Neural cell (in vitro differentiated cells): ENCODE data around the gene MYO9A. TPM values are rescaled to one million over a fixed set of nuclear protein-coding genes. Genes with fewer than 3 reads are reported as not detected.

Experiments
- H2AFZ ChIP-seq: fragments of 200-600, 300-800 bp; sonication (generic), shearing (Covaris generic); 2 replicates; pipeline ENCODE4 v1.6.0; 2014; ENCODE audit warnings: low read depth, mild to moderate bottlenecking, antibody characterized with exemption, low read length, moderate library complexity
- H3F3A ChIP-seq: fragments of 200-600 bp; shearing (Covaris generic); 2 replicates; pipeline ENCODE4 v1.6.1; 2016; ENCODE audit warnings: mild to moderate bottlenecking, moderate library complexity, mixed read lengths, antibody characterized with exemption, low read length; ENCODE audit not compliant: insufficient read depth, poor library complexity, severe bottlenecking
- H3K27ac ChIP-seq: fragments of 200-600, 300-800 bp; sonication (generic), shearing (Covaris generic); 2 replicates; pipeline ENCODE4 v1.5.1; 2014; ENCODE audit warnings: mild to moderate bottlenecking, low read length, moderate library complexity
- H3K27me3 ChIP-seq: fragments of 300-800, 200-600 bp; sonication (generic), shearing (Covaris generic); 2 replicates; pipeline ENCODE4 v1.6.0; 2014; ENCODE audit warnings: mild to moderate bottlenecking, low read depth, low read length, moderate library complexity; ENCODE audit not compliant: insufficient read depth
- H3K36me3 ChIP-seq: fragments of 300-800, 200-600 bp; sonication (generic), shearing (Covaris generic); 2 replicates; pipeline ENCODE4 v1.5.1; 2014; ENCODE audit warnings: mild to moderate bottlenecking, antibody characterized with exemption, low read length, moderate library complexity; ENCODE audit not compliant: insufficient read depth
- H3K4me2 ChIP-seq: fragments of 300-800, 200-600 bp; sonication (generic), shearing (Covaris generic); 2 replicates; pipeline ENCODE4 v1.6.0; 2014; ENCODE audit warnings: mild to moderate bottlenecking, low read length
- H3K4me3 ChIP-seq: fragments of 300-800, 200-600 bp; sonication (generic), shearing (Covaris generic); 2 replicates; pipeline ENCODE4 v1.5.1; 2014; ENCODE audit warnings: mild to moderate bottlenecking, low read length, moderate library complexity
- H3K79me2 ChIP-seq: fragments of 200-600 bp; shearing (Covaris generic); replicated peaks from 2 replicates; pipeline ENCODE4 v1.6.0; 2014; ENCODE audit warnings: mild to moderate bottlenecking, low read length, moderate library complexity; ENCODE audit not compliant: insufficient read depth
- H3K9ac ChIP-seq: fragments of 300-800, 200-600 bp; sonication (generic), shearing (Covaris generic); 2 replicates; pipeline ENCODE4 v1.6.1; 2016; ENCODE audit warnings: mild to moderate bottlenecking, low read length, mixed read lengths
- H3K9me2 ChIP-seq: fragments of 200-600 bp; shearing (Covaris generic); 2 replicates; pipeline ENCODE4 v1.6.1; 2016; ENCODE audit warnings: mild to moderate bottlenecking, low read length, mixed read lengths; ENCODE audit not compliant: insufficient read depth
- H3K9me3 ChIP-seq: fragments of 200-600, 300-800 bp; sonication (generic), shearing (Covaris generic); 2 replicates; pipeline ENCODE4 v1.6.1; 2016; ENCODE audit warnings: mild to moderate bottlenecking, mixed run types, low read length, moderate library complexity, mixed read lengths
- H4K20me1 ChIP-seq: fragments of 200-600 bp; shearing (Covaris generic); 2 replicates; pipeline ENCODE4 v1.6.1; 2016; ENCODE audit warnings: mild to moderate bottlenecking, mixed run types; ENCODE audit not compliant: insufficient read depth
- EP300 ChIP-seq: fragments of 450-650 bp; conservative IDR thresholded peaks from 2 replicates; pipeline ENCODE4 v1.6.1; 2014; ENCODE audit warnings: antibody characterized with exemption, mild to moderate bottlenecking, moderate library complexity; ENCODE audit not compliant: poor library complexity, severe bottlenecking
- EZH2 ChIP-seq: fragments of 200-600, 300-800 bp; shearing (Covaris generic), sonication (generic); IDR thresholded peaks from 2 replicates; pipeline ENCODE4 v1.6.1; 2014; ENCODE audit warnings: antibody characterized with exemption, low read length, borderline replicate concordance, mild to moderate bottlenecking; ENCODE audit not compliant: insufficient read depth, poor library complexity, severe bottlenecking
- MXI1 ChIP-seq: fragments of 450-650 bp; conservative IDR thresholded peaks from 2 replicates; pipeline ENCODE4 v1.6.1; 2014; ENCODE audit warnings: antibody characterized with exemption, mild to moderate bottlenecking; ENCODE audit not compliant: poor library complexity, severe bottlenecking
- POLR2AphosphoS5 ChIP-seq: IDR thresholded peaks from 2 replicates; pipeline ENCODE4 v1.6.1; 2012
- RAD21 ChIP-seq: fragments of 450-650 bp; conservative IDR thresholded peaks from 2 replicates; pipeline ENCODE4 v1.6.1; 2014; ENCODE audit warnings: antibody characterized with exemption, mild to moderate bottlenecking, moderate library complexity
- REST ChIP-seq: IDR thresholded peaks from 2 replicates; pipeline ENCODE4 v1.6.1; 2012; ENCODE audit warnings: borderline replicate concordance
- SMC3 ChIP-seq: fragments of 450-650 bp; conservative IDR thresholded peaks from 2 replicates; pipeline ENCODE4 v1.6.1; 2014; ENCODE audit warnings: antibody characterized with exemption, mild to moderate bottlenecking, moderate library complexity; ENCODE audit not compliant: poor library complexity
- TAF1 ChIP-seq: IDR thresholded peaks from 2 replicates; pipeline ENCODE4 v1.6.1; 2012; ENCODE audit warnings: low read depth
- polyA plus RNA-seq: library from polyadenylated mRNA; depleted of rRNA; stranded (reverse); fragments of >200 nt; gene quantifications from 2 replicates; pipeline ENCODE4 v1.2.3, GENCODE V29; 2014
- TF ChIP-seq, protein P1 (sequence below): fragments of 450-650 bp; IDR thresholded peaks from 2 replicates; pipeline ENCODE4 v1.5.1; 2014; ENCODE audit warnings: antibody characterized with exemption, mild to moderate bottlenecking, moderate library complexity; ENCODE audit not compliant: poor library complexity, severe bottlenecking

MYO9A gene
- polyA plus RNA-seq, 1 donor from 2014 or later: 22.7 TPM

DNA sequence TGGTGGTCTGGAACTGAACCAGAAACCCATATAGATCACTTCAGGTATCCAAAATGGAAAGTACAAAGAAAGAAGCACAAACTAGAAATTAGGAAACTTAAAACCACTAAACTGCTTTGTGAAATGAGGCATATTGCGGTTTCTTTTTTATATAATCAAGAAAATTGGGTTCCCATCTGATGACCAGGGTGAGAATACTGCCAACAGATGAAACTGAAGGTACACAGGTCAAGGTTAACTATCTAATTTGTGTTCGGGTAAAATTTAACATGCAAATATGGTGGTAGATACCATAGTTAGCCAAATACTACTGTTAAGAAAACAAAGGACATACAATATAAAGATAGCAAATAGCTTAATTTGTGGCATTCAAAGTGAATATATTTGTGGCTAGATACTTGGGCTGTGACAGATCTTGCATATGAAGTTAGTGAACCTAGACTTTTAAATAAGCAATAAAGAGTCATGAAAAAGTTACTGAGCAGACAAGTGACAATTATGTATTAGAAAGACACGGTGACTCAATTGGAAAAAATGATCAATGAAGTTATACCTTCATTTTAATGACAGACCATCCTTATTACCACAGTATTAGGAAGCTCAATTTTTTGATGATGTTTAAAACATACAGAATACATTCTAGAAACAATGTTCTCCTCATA, 180.2 kb downstream of the MYO9A start:
- Histone ChIP-seq H3K79me2 (no peaks in the 10 kb centered on the region), H3K27me3 (no peaks in the 10 kb centered on the region), H3K36me3 (peaks cover 3% of the 10 kb centered on the region), H3K9me3 (no peaks in the 10 kb centered on the region), H3K27ac (no peak overlapping the region), H4K20me1 (no peaks in the 10 kb centered on the region), H3F3A (no peaks in the 10 kb centered on the region), H3K9ac (no peak overlapping the region), H3K4me2 (no peak overlapping the region), H3K9me2 (no peaks in the 10 kb centered on the region), H3K4me3 (no peak overlapping the region), H2AFZ (no peak overlapping the region)
- TF ChIP-seq MXI1 (no peak), REST (no peak), RAD21 (no peak), SMC3 (no peak), EZH2 (no peak), POLR2AphosphoS5 (no peak), TAF1 (no peak), EP300 (no peak)
- TF ChIP-seq, protein P1, sequence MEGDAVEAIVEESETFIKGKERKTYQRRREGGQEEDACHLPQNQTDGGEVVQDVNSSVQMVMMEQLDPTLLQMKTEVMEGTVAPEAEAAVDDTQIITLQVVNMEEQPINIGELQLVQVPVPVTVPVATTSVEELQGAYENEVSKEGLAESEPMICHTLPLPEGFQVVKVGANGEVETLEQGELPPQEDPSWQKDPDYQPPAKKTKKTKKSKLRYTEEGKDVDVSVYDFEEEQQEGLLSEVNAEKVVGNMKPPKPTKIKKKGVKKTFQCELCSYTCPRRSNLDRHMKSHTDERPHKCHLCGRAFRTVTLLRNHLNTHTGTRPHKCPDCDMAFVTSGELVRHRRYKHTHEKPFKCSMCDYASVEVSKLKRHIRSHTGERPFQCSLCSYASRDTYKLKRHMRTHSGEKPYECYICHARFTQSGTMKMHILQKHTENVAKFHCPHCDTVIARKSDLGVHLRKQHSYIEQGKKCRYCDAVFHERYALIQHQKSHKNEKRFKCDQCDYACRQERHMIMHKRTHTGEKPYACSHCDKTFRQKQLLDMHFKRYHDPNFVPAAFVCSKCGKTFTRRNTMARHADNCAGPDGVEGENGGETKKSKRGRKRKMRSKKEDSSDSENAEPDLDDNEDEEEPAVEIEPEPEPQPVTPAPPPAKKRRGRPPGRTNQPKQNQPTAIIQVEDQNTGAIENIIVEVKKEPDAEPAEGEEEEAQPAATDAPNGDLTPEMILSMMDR: no peak

GRCh38 chr15:71934446-71934845, 183.5 kb downstream of the MYO9A start:
- peaks cover 10% of the 10 kb centered on the region for H3K9me3 ChIP-seq
- H3K4me2 ChIP-seq: no peak overlapping the region
- no peak overlapping the region for H3K9ac ChIP-seq
- no peaks in the 10 kb centered on the region for H4K20me1 ChIP-seq
- H3F3A ChIP-seq: no peaks in the 10 kb centered on the region
- no peak overlapping the region for H3K4me3 ChIP-seq
- no peak for TF ChIP-seq MXI1
- TF ChIP-seq TAF1: no peak
- TF ChIP-seq RAD21: no peak
- no peak for TF ChIP-seq POLR2AphosphoS5
- no peak for TF ChIP-seq EZH2
- no peak for TF ChIP-seq REST
- no peak for TF ChIP-seq SMC3
- TF ChIP-seq, protein P1: no peak
- no peak for TF ChIP-seq EP300
- H3K27me3 ChIP-seq: no peaks in the 10 kb centered on the region
- no peak overlapping the region for H3K27ac ChIP-seq
- H3K79me2 ChIP-seq: no peaks in the 10 kb centered on the region
- H3K36me3 ChIP-seq: peaks cover 14% of the 10 kb centered on the region
- H2AFZ ChIP-seq: no peak overlapping the region
- H3K9me2 ChIP-seq: no peaks in the 10 kb centered on the region
